DMS114 treated with DMSO at 0.1 percent for 48 hours (cell line): ENCODE measurements around the gene UBAP2L.

ENCODE experiments used
- DNase-seq: peaks from one replicate; lab custom pipeline; 2025; ENCODE audit not compliant: unreplicated experiment; lab: John Stamatoyannopoulos, UW

The UBAP2L gene

GRCh38 chr1:154220071-154220969 is at the start of gene UBAP2L:
TSS of gene UBAP2L (plus strand) at chr1:154220955. CDS start at chr1:154225124, 4,169 bp downstream.
- DNase-seq = peak; percentile 100

GRCh38 chr1:154171223-154171583 is 49.6 kb upstream of the UBAP2L start:
- DNase-seq = no peak

GRCh38 chr1:154171880-154172279 is 48.9 kb upstream of the UBAP2L start:
- no peak for DNase-seq

GRCh38 chr1:154174654-154175053 is 46.1 kb upstream of the UBAP2L start:
- no peak for DNase-seq

GRCh38 chr1:154176337-154176736 is 44.4 kb upstream of the UBAP2L start:
- no peak for DNase-seq

- no peak for DNase-seq
Observed at GRCh38 chr1:154178013-154178412, 42.7 kb upstream of the UBAP2L start.

GRCh38 chr1:154178911-154179811 is 41.6 kb upstream of the UBAP2L start:
- no peak for DNase-seq

GRCh38 chr1:154179946-154180687 is 40.6 kb upstream of the UBAP2L start:
- no peak for DNase-seq

GRCh38 chr1:154181944-154182343 is 38.8 kb upstream of the UBAP2L start:
- no peak for DNase-seq

GRCh38 chr1:154182344-154183045 is 38.3 kb upstream of the UBAP2L start:
- peak; percentile 66 for DNase-seq

- peak; percentile 98 for DNase-seq
Observed at GRCh38 chr1:154183046-154183915, 37.5 kb upstream of the UBAP2L start.

- peak; percentile 30 for DNase-seq
Observed at GRCh38 chr1:154186177-154186576, 34.6 kb upstream of the UBAP2L start.

GRCh38 chr1:154186852-154187501 is 33.8 kb upstream of the UBAP2L start:
- DNase-seq = no peak

GRCh38 chr1:154190550-154190949 is 30.2 kb upstream of the UBAP2L start:
- DNase-seq = no peak

- no peak for DNase-seq
Observed at GRCh38 chr1:154191990-154192461, 28.7 kb upstream of the UBAP2L start, which contains the start of gene TPM3. TSS of gene TPM3 (minus strand) at chr1:154192100. CDS start at chr1:154192018, 82 bp downstream.

GRCh38 chr1:154192476-154192875 is 28.3 kb upstream of the UBAP2L start:
- DNase-seq = no peak

GRCh38 chr1:154193821-154194220 is 26.9 kb upstream of the UBAP2L start:
- no peak for DNase-seq

GRCh38 chr1:154198756-154199562 is 21.8 kb upstream of the UBAP2L start:
- DNase-seq = peak; percentile 81
